GM18508 (cell line): ENCODE data around the gene DNAH11.
"Not testable (repeated sequence)": the region's sequence is repeated elsewhere in the genome, so short reads cannot be mapped to it uniquely, and the experiment has no call there.

ENCODE experiments used
- ATAC-seq: cut with Tn5 transposase; IDR thresholded peaks from one replicate; pipeline ENCODE4 v1.9.1; 2021; ENCODE audit warnings: moderate number of reproducible peaks; ENCODE audit not compliant: insufficient read depth, unreplicated experiment

Gene DNAH11

GRCh38 chr7:21763818-21764217 lies 221.0 kb downstream of the DNAH11 start:
- no peak for ATAC-seq

GRCh38 chr7:21766218-21766617 lies 223.4 kb downstream of the DNAH11 start:
- ATAC-seq, result no peak

- ATAC-seq, result no peak
These were observed 224.6 kb downstream of the DNAH11 start for GRCh38 chr7:21767300-21767900.

GRCh38 chr7:21768279-21768678 lies 225.4 kb downstream of the DNAH11 start:
- ATAC-seq, result no peak

- ATAC-seq, result no peak
These were observed 228.4 kb downstream of the DNAH11 start for GRCh38 chr7:21771266-21771665.

- no peak for ATAC-seq
These were observed 229.2 kb downstream of the DNAH11 start for GRCh38 chr7:21771906-21772610.

GRCh38 chr7:21773326-21773725 lies 230.5 kb downstream of the DNAH11 start:
- no peak for ATAC-seq

GRCh38 chr7:21777921-21778320 lies 235.1 kb downstream of the DNAH11 start:
- ATAC-seq, result no peak

- ATAC-seq, result no peak
These were observed 236.1 kb downstream of the DNAH11 start for GRCh38 chr7:21778953-21779352.

GRCh38 chr7:21782996-21783395 lies 240.2 kb downstream of the DNAH11 start:
- no peak for ATAC-seq

GRCh38 chr7:21784989-21785388 lies 242.2 kb downstream of the DNAH11 start:
- ATAC-seq, result no peak

GRCh38 chr7:21805791-21806190 lies 263.0 kb downstream of the DNAH11 start:
- ATAC-seq, result no peak

GRCh38 chr7:21806388-21806787 lies 263.5 kb downstream of the DNAH11 start:
- ATAC-seq, result no peak

- ATAC-seq, result no peak
These were observed 276.2 kb downstream of the DNAH11 start for GRCh38 chr7:21819048-21819447.

GRCh38 chr7:21828841-21829240 lies 286.0 kb downstream of the DNAH11 start:
- ATAC-seq, result no peak

- ATAC-seq, result no peak
These were observed 286.9 kb downstream of the DNAH11 start for GRCh38 chr7:21829731-21830130.

GRCh38 chr7:21844742-21845141 lies 301.9 kb downstream of the DNAH11 start:
- ATAC-seq, result no peak

GRCh38 chr7:21850531-21851285 lies 307.9 kb downstream of the DNAH11 start:
- ATAC-seq, result no peak

- no peak for ATAC-seq
These were observed 308.7 kb downstream of the DNAH11 start for GRCh38 chr7:21851559-21851967.

GRCh38 chr7:21865631-21866204 lies 322.9 kb downstream of the DNAH11 start:
- not testable (repeated sequence) for ATAC-seq

GRCh38 chr7:21866731-21867130 lies 323.9 kb downstream of the DNAH11 start:
- ATAC-seq, result no peak
